Sigmoid colon (tissue), 7 donors: ENCODE results near the gene KCNAB3. TPM values are rescaled to one million over a fixed set of nuclear protein-coding genes. Genes with fewer than 3 reads are reported as not detected.

Source experiments
- DNase-seq: peaks from one replicate; pipeline ENCODE4 v3.0.0-alpha.2; 2019
- H3K27ac ChIP-seq, 4 donors: fragments of 200-600 bp; sonication (generic); one replicate each; pipeline ENCODE4 v1.5.1; 2016 to 2019; ENCODE audit warnings: mild to moderate bottlenecking in 1 of 4
- H3K27me3 ChIP-seq, 3 donors: fragments of 200-600 bp; sonication (generic); one replicate each; pipeline ENCODE4 v1.5.1; 2019; ENCODE audit warnings: mild to moderate bottlenecking in 1 of 3
- H3K36me3 ChIP-seq, 4 donors: fragments of 200-600 bp; sonication (generic); one replicate each; pipeline ENCODE4 v1.5.1; 2016 to 2019
- H3K4me1 ChIP-seq, 4 donors: fragments of 200-600 bp; sonication (generic); one replicate each; pipeline ENCODE4 v1.5.1; 2017 to 2019
- H3K4me3 ChIP-seq, 4 donors: fragments of 200-600 bp; sonication (generic); one replicate each; pipeline ENCODE4 v1.5.1; 2017 to 2019; ENCODE audit warnings: mild to moderate bottlenecking in 2 of 4, moderate library complexity in 1 of 4
- H3K9me3 ChIP-seq, 4 donors: fragments of 200-600 bp in 3 of 4; sonication (generic) in 3 of 4; one replicate each; pipeline versions ENCODE4 v1.5.1 to v1.6.1; 2013 to 2019
- CTCF ChIP-seq, 4 experiments: fragments of 450-650 bp in 3 of 4; fragments of 200-600 bp in 1 of 4; IDR thresholded peaks; one replicate each; pipeline ENCODE4 v1.5.1; 2016 to 2019; ENCODE audit warnings: antibody characterized with exemption in 4 of 4, mild to moderate bottlenecking in 3 of 4, moderate library complexity in 2 of 4
- EP300 ChIP-seq, 4 donors: sonication (generic); formaldehyde crosslinking; IDR thresholded peaks; one replicate each; pipeline ENCODE4 v1.6.1; 2017; ENCODE audit warnings: antibody characterized with exemption in 4 of 4
- POLR2A ChIP-seq, 2 donors: fragments of 450-650 bp; IDR thresholded peaks; one replicate each; pipeline ENCODE4 v1.6.1; 2016; ENCODE audit warnings: antibody characterized with exemption in 2 of 2, mild to moderate bottlenecking in 2 of 2, moderate library complexity in 2 of 2
- POLR2AphosphoS5 ChIP-seq, 4 donors: sonication (generic); formaldehyde crosslinking; IDR thresholded peaks; one replicate each; pipeline ENCODE4 v1.6.1; 2017; ENCODE audit warnings: antibody characterized with exemption in 4 of 4
- WGBS, 2 donors: extraction: QIAGEN DNeasy Blood & Tissue Kit; methylation state at CpG; one replicate each; pipeline ENCODE4 v1.1.7; 2013; 5-methylcytosine and 5-hydroxymethylcytosine counted together
- intact Hi-C: fragments of 100-400 bp; cut with DNase I; formaldehyde crosslinking; loops from one replicate; pipeline ENCODE4 v1.15.1; 2023
- polyA plus RNA-seq, 3 donors: library from polyadenylated mRNA; stranded (reverse); fragments of 200-250 nt; gene quantifications; one replicate each; pipeline ENCODE4 v1.2.3, GENCODE V29; 2013
- total RNA-seq, 4 donors: library from RNA; depleted of rRNA; stranded (reverse); fragments of >200 nt; gene quantifications; one replicate each; pipeline ENCODE4 v1.1.0, GENCODE V29; 2016
- donor health status: healthy with polysubstance abuse.
- donor health status: Bipolar disorder and iron deficiency.
- donor health status: healthy.

The KCNAB3 gene
- total and polyA plus RNA-seq, 7 donors = 0.54 to 5.5 (median 0.68) TPM; not detected in 1

- H3K27ac ChIP-seq = peak within 1 kb of the TSS; percentile 93 to 98 (median 95)
- WGBS, 2 donors = 8 to 32% methylated on average over 18 of the region's 18 CpGs
- H3K9me3 ChIP-seq = no peaks in the 10 kb centered on the region
- peak within 1 kb of the TSS in 3 of 4 donors; percentile 89 to 94 (median 89) for H3K4me3 ChIP-seq
- peaks cover 0 to 31% (median 18%) of the 10 kb centered on the region in 4 donors for H3K36me3 ChIP-seq
- no peaks in the 10 kb centered on the region for H3K27me3 ChIP-seq
- no peak for TF ChIP-seq POLR2A (IDR thresholded peaks at IDR 0.05)
- TF ChIP-seq POLR2AphosphoS5 (IDR thresholded peaks at IDR 0.05) = no peak
- no peak for TF ChIP-seq EP300 (IDR thresholded peaks at IDR 0.05)
- intact Hi-C loops = loop anchor here (2.0 kb wide), 2 partner anchors 32 to 44 kb away; partner anchors contain the start of genes CNTROB and NAA38
- DNase-seq = no peak
- H3K4me1 ChIP-seq = peaks cover 0 to 62% (median 53%) of the 10 kb centered on the region in 4 donors
These were observed 41.3 kb downstream of the KCNAB3 start, which contains the start of gene CHD3 for GRCh38 chr17:7888184-7888920. Gene CHD3, plus strand, starts transcription at chr17:7888789. Its CDS starts 212 bp downstream, at chr17:7889001.

- H3K27me3 ChIP-seq = no peaks in the 10 kb centered on the region
- peak overlapping the region; percentile 93 to 98 (median 95) for H3K27ac ChIP-seq
- TF ChIP-seq POLR2AphosphoS5 (IDR thresholded peaks at IDR 0.05) (peak; percentile 30 to 85 (median 76)), CTCF (IDR thresholded peaks at IDR 0.05) (no peak), EP300 (IDR thresholded peaks at IDR 0.05) (no peak), POLR2A (IDR thresholded peaks at IDR 0.05) (peak in 1 of 2 donors; percentile 51)
- peak overlapping the region in 3 of 4 donors; percentile 89 to 94 (median 89) for H3K4me3 ChIP-seq
- H3K4me1 ChIP-seq = peaks cover 0 to 69% (median 56%) of the 10 kb centered on the region in 4 donors
- H3K36me3 ChIP-seq = peaks cover 0 to 24% (median 13%) of the 10 kb centered on the region in 4 donors
- no peaks in the 10 kb centered on the region for H3K9me3 ChIP-seq
- 0% methylated on average over 35 of the region's 35 CpGs for WGBS, 2 donors
- peak; percentile 98 for DNase-seq
- intact Hi-C loops = loop anchor here (2.0 kb wide), 3 partner anchors 27 to 45 kb away; partner anchors contain the start of genes CNTROB and NAA38
These were observed 42.0 kb downstream of the KCNAB3 start for GRCh38 chr17:7887482-7888183.

- no peaks in the 10 kb centered on the region for H3K27me3 ChIP-seq
- 1 to 3% methylated on average over 8 of the region's 8 CpGs for WGBS, 2 donors
- H3K4me3 ChIP-seq = peak overlapping the region; percentile 68 to 94 (median 89)
- H3K36me3 ChIP-seq = peaks cover 0 to 18% (median 13%) of the 10 kb centered on the region in 4 donors
- DNase-seq = no peak
- intact Hi-C loops = loop anchor here (2.0 kb wide), 1 partner anchor 28 kb away; no protein-coding TSS in a partner anchor
- H3K27ac ChIP-seq = peak overlapping the region; percentile 93 to 98 (median 95)
- H3K9me3 ChIP-seq = no peaks in the 10 kb centered on the region
- peaks cover 0 to 75% (median 60%) of the 10 kb centered on the region in 4 donors for H3K4me1 ChIP-seq
- no peak for TF ChIP-seq POLR2A (IDR thresholded peaks at IDR 0.05)
- TF ChIP-seq CTCF (IDR thresholded peaks at IDR 0.05) = no peak
- TF ChIP-seq POLR2AphosphoS5 (IDR thresholded peaks at IDR 0.05) = no peak
- TF ChIP-seq EP300 (IDR thresholded peaks at IDR 0.05) = no peak
These were observed 42.6 kb downstream of the KCNAB3 start for GRCh38 chr17:7887038-7887481.

GRCh38 chr17:7886227-7887037, 43.2 kb downstream of the KCNAB3 start:
- intact Hi-C loops = loop anchor here (2.0 kb wide), 1 partner anchor 28 kb away; no protein-coding TSS in a partner anchor
- no peaks in the 10 kb centered on the region for H3K9me3 ChIP-seq
- H3K36me3 ChIP-seq = peaks cover 0 to 12% (median 9%) of the 10 kb centered on the region in 4 donors
- TF ChIP-seq POLR2AphosphoS5 (IDR thresholded peaks at IDR 0.05) = no peak
- no peak for TF ChIP-seq CTCF (IDR thresholded peaks at IDR 0.05)
- no peak for TF ChIP-seq POLR2A (IDR thresholded peaks at IDR 0.05)
- no peak for TF ChIP-seq EP300 (IDR thresholded peaks at IDR 0.05)
- H3K4me1 ChIP-seq = peaks cover 0 to 81% (median 66%) of the 10 kb centered on the region in 4 donors
- 1% methylated on average over 30 of the region's 30 CpGs for WGBS, 2 donors
- peak overlapping the region; percentile 93 to 98 (median 95) for H3K27ac ChIP-seq
- peak; percentile 78 for DNase-seq
- H3K4me3 ChIP-seq = peak overlapping the region; percentile 68 to 94 (median 89)
- H3K27me3 ChIP-seq = no peaks in the 10 kb centered on the region
